Ascending aorta (tissue), 2 donors: Measurements from ENCODE around the gene SERPINA4. TPM values are rescaled to one million over a fixed set of nuclear protein-coding genes. Genes with fewer than 3 reads are reported as not detected.

Experiments
- DNase-seq, 2 donors: peaks; one replicate each; pipeline ENCODE4 v3.0.0-alpha.2; 2019; ENCODE audit warnings: low spot score in 2 of 2
- H3K27ac ChIP-seq, 2 donors: fragments of 200-600 bp; sonication (generic); one replicate each; pipeline ENCODE4 v1.5.1; 2016 to 2017; ENCODE audit warnings: mild to moderate bottlenecking in 1 of 2
- H3K27me3 ChIP-seq: fragments of 200-600 bp; sonication (generic); one replicate; pipeline ENCODE4 v1.5.1; 2017
- H3K36me3 ChIP-seq, 2 donors: fragments of 200-600 bp; sonication (generic); one replicate each; pipeline ENCODE4 v1.5.1; 2016
- H3K4me1 ChIP-seq, 2 donors: fragments of 200-600 bp; sonication (generic); one replicate each; pipeline ENCODE4 v1.5.1; 2016 to 2017; ENCODE audit warnings: mild to moderate bottlenecking in 1 of 2
- H3K4me3 ChIP-seq, 2 donors: fragments of 200-600 bp; sonication (generic); one replicate each; pipeline ENCODE4 v1.5.1; 2016 to 2017; ENCODE audit warnings: mild to moderate bottlenecking in 1 of 2
- H3K9me3 ChIP-seq, 2 donors: fragments of 200-600 bp; sonication (generic); one replicate each; pipeline ENCODE4 v1.5.1; 2016
- intact Hi-C: fragments of 100-400 bp; cut with DNase I; formaldehyde crosslinking; loops from one replicate; pipeline ENCODE4 v1.15.1; 2023
- total RNA-seq: library from RNA; depleted of rRNA; stranded (reverse); fragments of >200 nt; gene quantifications from one replicate; pipeline ENCODE4 v1.1.0, GENCODE V29; 2016
- TF ChIP-seq, protein P1 (sequence below), 3 experiments: fragments of 200-600 bp in 2 of 3; fragments of 450-650 bp in 1 of 3; sonication (generic) in 2 of 3; IDR thresholded peaks; one replicate each; pipeline ENCODE4 v1.5.1; 2016 to 2019; ENCODE audit warnings: antibody characterized with exemption in 3 of 3, mild to moderate bottlenecking in 1 of 3, moderate library complexity in 1 of 3

SERPINA4 gene
- total RNA-seq, 1 donor from 2014 or later = not detected

DNA sequence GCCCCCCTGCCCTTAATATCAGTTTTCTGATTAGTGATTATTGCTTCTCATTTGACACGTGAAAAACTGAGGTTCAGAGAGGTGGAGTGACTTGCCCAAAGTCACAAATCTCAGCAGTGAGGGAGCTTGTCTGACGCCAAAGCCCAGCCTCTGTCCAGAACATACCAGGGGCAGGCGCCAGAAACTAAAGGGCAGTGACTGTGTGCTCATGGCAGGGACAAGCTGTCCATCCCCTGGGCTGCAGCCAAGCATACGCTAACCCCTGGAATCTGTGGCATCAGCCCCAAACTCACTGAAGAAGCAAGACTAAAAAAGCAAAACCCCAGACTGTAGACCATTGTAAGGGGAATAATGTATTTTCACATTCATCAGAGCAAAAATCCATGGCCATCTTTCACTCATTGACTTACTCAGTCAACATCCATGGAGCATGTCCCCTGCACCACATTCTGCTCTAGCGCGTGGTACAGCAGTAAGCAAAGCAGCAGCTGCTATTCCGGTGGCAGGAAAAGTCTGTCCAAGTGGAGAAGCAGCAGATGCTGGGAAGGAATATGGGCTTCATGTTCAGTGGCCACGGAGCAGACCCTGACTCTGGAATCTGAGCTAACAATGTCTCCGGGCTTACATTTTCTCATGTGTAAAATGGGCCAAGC lies 1.5 kb upstream of the SERPINA4 start:
- Histone ChIP-seq H3K4me3 (no peak overlapping the region), H3K27ac (no peak overlapping the region), H3K36me3 (no peaks in the 10 kb centered on the region), H3K4me1 (no peaks in the 10 kb centered on the region), H3K9me3 (no peaks in the 10 kb centered on the region), H3K27me3 (no peaks in the 10 kb centered on the region)
- no peak for DNase-seq
- TF ChIP-seq, protein P1, sequence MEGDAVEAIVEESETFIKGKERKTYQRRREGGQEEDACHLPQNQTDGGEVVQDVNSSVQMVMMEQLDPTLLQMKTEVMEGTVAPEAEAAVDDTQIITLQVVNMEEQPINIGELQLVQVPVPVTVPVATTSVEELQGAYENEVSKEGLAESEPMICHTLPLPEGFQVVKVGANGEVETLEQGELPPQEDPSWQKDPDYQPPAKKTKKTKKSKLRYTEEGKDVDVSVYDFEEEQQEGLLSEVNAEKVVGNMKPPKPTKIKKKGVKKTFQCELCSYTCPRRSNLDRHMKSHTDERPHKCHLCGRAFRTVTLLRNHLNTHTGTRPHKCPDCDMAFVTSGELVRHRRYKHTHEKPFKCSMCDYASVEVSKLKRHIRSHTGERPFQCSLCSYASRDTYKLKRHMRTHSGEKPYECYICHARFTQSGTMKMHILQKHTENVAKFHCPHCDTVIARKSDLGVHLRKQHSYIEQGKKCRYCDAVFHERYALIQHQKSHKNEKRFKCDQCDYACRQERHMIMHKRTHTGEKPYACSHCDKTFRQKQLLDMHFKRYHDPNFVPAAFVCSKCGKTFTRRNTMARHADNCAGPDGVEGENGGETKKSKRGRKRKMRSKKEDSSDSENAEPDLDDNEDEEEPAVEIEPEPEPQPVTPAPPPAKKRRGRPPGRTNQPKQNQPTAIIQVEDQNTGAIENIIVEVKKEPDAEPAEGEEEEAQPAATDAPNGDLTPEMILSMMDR (IDR thresholded peaks at IDR 0.05) = no peak
- intact Hi-C loops = no loop called here

DNA sequence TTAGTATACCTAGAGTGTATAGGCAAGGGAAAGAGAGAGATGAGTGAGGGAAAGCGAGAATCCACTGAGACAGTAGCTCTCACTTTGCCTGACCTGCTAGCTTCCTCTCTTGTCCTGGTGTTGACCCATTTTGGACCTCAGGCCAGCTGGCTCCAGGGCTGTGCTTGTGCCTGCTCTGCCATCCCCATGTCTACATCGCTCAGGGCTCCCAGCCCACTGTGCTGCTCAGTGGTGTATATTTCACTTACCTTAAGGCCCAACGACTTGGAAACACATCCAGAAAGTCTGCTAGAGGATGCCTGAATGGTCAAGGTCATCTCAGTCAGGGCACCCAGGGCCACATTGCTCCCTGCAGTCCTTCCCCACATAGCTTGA lies 964 bp upstream of the SERPINA4 start:
- H3K27me3 ChIP-seq = no peaks in the 10 kb centered on the region
- DNase-seq = no peak
- intact Hi-C loops = no loop called here
- H3K27ac ChIP-seq = no peak overlapping the region
- TF ChIP-seq, protein P1 (IDR thresholded peaks at IDR 0.05) = no peak
- no peaks in the 10 kb centered on the region for H3K9me3 ChIP-seq
- no peak overlapping the region for H3K4me3 ChIP-seq
- no peaks in the 10 kb centered on the region for H3K4me1 ChIP-seq
- no peaks in the 10 kb centered on the region for H3K36me3 ChIP-seq

DNA sequence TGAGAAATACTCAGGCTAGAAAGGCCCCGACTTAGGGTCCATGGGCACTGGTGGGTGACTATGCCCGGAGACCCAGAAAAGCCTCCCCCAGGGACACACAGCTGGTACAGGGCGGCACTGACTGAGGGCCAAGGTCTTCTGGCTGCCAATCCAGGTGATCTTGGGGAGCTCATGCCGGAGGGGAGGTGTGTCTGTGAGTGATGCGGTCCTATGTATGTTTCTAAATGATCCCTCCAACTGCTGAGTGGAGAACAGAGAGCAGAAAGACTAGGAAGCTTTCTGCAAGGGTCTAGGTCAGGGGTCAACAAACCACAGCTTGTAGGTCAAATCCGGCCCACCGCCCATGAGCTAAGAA lies 391 bp downstream of the SERPINA4 start:
- no peaks in the 10 kb centered on the region for H3K9me3 ChIP-seq
- DNase-seq = no peak
- no peak overlapping the region for H3K27ac ChIP-seq
- no peaks in the 10 kb centered on the region for H3K36me3 ChIP-seq
- no peaks in the 10 kb centered on the region for H3K4me1 ChIP-seq
- intact Hi-C loops = no loop called here
- no peak overlapping the region for H3K4me3 ChIP-seq
- no peaks in the 10 kb centered on the region for H3K27me3 ChIP-seq
- TF ChIP-seq, protein P1 (IDR thresholded peaks at IDR 0.05) = no peak

DNA sequence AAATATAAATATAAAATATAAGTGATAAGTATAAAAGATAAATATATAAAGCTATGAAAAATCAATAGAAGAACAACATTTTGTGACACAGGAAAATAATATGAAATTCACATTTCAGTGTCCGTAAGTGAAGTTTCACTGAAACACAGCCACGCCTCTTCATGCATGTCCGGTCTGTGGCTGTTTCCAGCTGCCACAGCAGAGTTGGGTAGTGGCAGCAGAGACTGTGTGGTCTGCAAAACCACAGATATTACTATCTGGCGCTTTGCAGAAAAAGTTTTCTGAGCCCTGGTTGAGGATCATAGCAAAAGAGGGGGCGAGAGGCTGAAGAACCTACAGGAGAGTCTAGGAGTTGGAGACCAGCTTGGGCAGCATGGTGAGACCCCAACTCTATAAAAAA lies 780 bp downstream of the SERPINA4 start:
- intact Hi-C loops = no loop called here
- H3K36me3 ChIP-seq = no peaks in the 10 kb centered on the region
- TF ChIP-seq, protein P1 (IDR thresholded peaks at IDR 0.05) = no peak
- H3K4me3 ChIP-seq = no peak overlapping the region
- DNase-seq = no peak
- H3K9me3 ChIP-seq = no peaks in the 10 kb centered on the region
- H3K27ac ChIP-seq = no peak overlapping the region
- no peaks in the 10 kb centered on the region for H3K27me3 ChIP-seq
- no peaks in the 10 kb centered on the region for H3K4me1 ChIP-seq

DNA sequence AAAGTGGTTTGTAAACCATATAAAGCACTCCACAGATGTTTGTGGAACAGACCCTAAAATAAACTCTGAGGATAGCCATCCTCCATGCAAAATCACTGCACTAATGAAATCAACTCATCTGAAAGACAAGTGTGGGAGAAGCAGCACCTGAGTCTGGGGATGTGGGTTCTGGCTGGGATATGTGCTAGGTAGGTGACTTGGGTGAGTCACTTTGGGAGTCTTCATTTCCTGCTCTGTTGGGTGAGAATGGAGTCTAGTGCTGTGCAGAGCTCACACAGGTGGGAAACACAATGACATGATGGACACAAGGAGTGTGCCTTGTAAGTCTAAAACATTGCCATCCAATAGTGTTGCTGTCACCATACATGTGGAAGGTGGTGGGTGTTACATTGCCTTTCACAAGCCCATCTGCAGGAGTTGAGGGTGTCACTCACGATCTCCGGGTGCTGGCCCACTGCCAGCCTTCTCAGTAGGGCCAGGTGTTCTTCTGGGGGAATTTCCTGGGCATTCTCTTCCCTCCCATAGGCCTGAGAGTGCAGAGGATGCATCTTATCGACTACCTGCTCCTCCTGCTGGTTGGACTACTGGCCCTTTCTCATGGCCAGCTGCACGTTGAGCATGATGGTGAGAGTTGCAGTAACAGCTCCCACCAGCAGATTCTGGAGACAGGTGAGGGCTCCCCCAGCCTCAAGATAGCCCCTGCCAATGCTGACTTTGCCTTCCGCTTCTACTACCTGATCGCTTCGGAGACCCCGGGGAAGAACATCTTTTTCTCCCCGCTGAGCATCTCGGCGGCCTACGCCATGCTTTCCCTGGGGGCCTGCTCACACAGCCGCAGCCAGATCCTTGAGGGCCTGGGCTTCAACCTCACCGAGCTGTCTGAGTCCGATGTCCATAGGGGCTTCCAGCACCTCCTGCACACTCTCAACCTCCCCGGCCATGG lies 2.0 kb downstream of the SERPINA4 start:
- Histone ChIP-seq H3K4me1 (no peaks in the 10 kb centered on the region), H3K4me3 (no peak overlapping the region), H3K9me3 (no peaks in the 10 kb centered on the region), H3K36me3 (no peaks in the 10 kb centered on the region), H3K27ac (no peak overlapping the region), H3K27me3 (no peaks in the 10 kb centered on the region)
- no peak for DNase-seq
- TF ChIP-seq, protein P1 (IDR thresholded peaks at IDR 0.05) = no peak
- intact Hi-C loops = no loop called here
